A673 (cell line): ENCODE data around the gene PRPH2.

Source experiments
- CTCF ChIP-seq: fragments of 300-800, 200-600 bp; sonication (generic); conservative IDR thresholded peaks from 2 replicates; pipeline ENCODE4 v1.5.1; 2017; ENCODE audit warnings: low read depth, mild to moderate bottlenecking, antibody characterized with exemption, low read length, moderate library complexity, mixed read lengths
- EZH2 ChIP-seq: fragments of 200-600 bp; sonication (generic); IDR thresholded peaks from 2 replicates; pipeline ENCODE4 v1.6.1; 2017; ENCODE audit warnings: borderline replicate concordance, low read depth, mild to moderate bottlenecking, mixed read lengths, antibody characterized with exemption, low read length; ENCODE audit not compliant: poor library complexity, severe bottlenecking

- TF ChIP-seq CTCF (no peak), EZH2 (no peak)
These were observed 68.5 kb downstream of the PRPH2 start for GRCh38 chr6:42653851-42654250.
